ENCODE measurements around the gene PACS1.

DNA sequence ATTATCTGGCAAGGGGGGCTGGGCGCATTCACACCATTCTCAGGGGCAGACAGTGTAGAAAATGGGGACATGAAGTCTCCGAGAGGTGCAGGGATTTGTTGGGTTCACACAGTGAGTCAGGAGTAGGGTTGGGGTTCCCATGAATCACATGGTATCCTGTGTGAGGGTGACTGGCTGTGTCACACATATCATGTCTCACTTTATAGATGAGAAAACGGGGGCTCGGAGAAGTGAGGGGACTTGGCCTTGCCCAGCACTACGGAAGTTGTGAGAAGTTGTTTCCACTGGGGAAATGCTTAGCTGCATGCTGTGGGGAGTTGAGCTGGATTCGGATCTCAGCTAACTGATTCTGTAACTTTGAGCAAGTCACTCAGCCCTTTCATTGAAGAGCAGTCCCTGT is 25.3 kb upstream of the PACS1 start:
- TF ChIP-seq, protein P1, sequence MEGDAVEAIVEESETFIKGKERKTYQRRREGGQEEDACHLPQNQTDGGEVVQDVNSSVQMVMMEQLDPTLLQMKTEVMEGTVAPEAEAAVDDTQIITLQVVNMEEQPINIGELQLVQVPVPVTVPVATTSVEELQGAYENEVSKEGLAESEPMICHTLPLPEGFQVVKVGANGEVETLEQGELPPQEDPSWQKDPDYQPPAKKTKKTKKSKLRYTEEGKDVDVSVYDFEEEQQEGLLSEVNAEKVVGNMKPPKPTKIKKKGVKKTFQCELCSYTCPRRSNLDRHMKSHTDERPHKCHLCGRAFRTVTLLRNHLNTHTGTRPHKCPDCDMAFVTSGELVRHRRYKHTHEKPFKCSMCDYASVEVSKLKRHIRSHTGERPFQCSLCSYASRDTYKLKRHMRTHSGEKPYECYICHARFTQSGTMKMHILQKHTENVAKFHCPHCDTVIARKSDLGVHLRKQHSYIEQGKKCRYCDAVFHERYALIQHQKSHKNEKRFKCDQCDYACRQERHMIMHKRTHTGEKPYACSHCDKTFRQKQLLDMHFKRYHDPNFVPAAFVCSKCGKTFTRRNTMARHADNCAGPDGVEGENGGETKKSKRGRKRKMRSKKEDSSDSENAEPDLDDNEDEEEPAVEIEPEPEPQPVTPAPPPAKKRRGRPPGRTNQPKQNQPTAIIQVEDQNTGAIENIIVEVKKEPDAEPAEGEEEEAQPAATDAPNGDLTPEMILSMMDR (conservative IDR thresholded peaks at IDR 0.05): 0 out of 2 replicates have a peak, but pooled peaks have one; percentile 59
- no peak for TF ChIP-seq ZFX (IDR thresholded peaks at IDR 0.05)
